Tibial artery (tissue), 4 donors: Measurements from ENCODE around the gene ERC1.

Experiments
- DNase-seq, 2 donors: peaks; one replicate each; pipeline ENCODE4 v3.0.0-alpha.2; 2019
- H3K27ac ChIP-seq, 2 donors: fragments of 200-600 bp; sonication (generic) in 1 of 2; 1 replicate in 1 of 2; 2 replicates in 1 of 2; pipeline ENCODE4 v1.5.1; 2018 to 2019; ENCODE audit warnings: mild to moderate bottlenecking in 1 of 2
- H3K27me3 ChIP-seq, 2 donors: fragments of 200-600 bp; sonication (generic) in 1 of 2; one replicate each; pipeline versions ENCODE4 v1.5.1 to v1.6.0; 2016 to 2019
- H3K36me3 ChIP-seq, 3 donors: fragments of 200-600 bp; sonication (generic) in 2 of 3; one replicate each; pipeline ENCODE4 v1.5.1; 2016 to 2019; ENCODE audit warnings: mild to moderate bottlenecking in 2 of 3
- H3K4me1 ChIP-seq, 4 donors: fragments of 200-600 bp; sonication (generic) in 2 of 4; 1 replicate in 3 of 4; 2 replicates in 1 of 4; pipeline ENCODE4 v1.5.1; 2016 to 2019
- H3K4me3 ChIP-seq, 2 donors: fragments of 200-600 bp; sonication (generic) in 1 of 2; 1 replicate in 1 of 2; 2 replicates in 1 of 2; pipeline ENCODE4 v1.5.1; 2018 to 2019; ENCODE audit warnings: mild to moderate bottlenecking in 2 of 2
- H3K9me3 ChIP-seq, 3 donors: fragments of 200-600 bp; sonication (generic) in 1 of 3; one replicate each; pipeline ENCODE4 v1.5.1; 2016 to 2019
- intact Hi-C: fragments of 100-400 bp; cut with DNase I; formaldehyde crosslinking; loops from one replicate; pipeline ENCODE4 v1.15.0; 2023; ENCODE audit warnings: low total_unique reads
- TF ChIP-seq, protein P1 (sequence below), 2 experiments: fragments of 200-600 bp in 1 of 2; fragments of 450-650 bp in 1 of 2; IDR thresholded peaks; one replicate each; pipeline ENCODE4 v1.5.1; 2017 to 2019; ENCODE audit warnings: antibody characterized with exemption in 2 of 2, mild to moderate bottlenecking in 1 of 2, moderate library complexity in 1 of 2

ERC1 gene

DNA sequence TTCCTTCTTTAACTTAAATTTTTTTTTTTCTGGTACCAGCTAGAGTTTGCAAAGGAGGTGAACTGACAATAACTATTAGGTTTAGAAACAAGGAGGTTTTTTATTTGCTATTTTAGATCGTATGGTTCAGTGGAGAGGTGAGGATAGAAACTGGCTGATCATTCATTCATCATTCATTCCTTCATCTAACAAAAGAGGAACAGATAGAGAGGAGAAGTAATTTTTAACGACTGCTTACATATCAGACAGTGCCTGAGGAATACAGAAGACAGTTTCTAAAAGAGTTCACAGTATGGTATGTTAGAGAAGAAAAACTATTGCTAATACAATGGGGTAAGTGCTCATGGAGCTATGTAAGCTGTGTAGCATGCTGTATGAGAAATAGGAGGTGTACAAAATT, 111.1 kb downstream of the ERC1 start:
- Histone ChIP-seq H3K9me3 (no peaks in the 10 kb centered on the region), H3K4me3 (no peak overlapping the region), H3K36me3 (no peaks in the 10 kb centered on the region), H3K4me1 (peaks cover 0 to 5% (median 0%) of the 10 kb centered on the region in 4 donors), H3K27me3 (no peaks in the 10 kb centered on the region), H3K27ac (no peak overlapping the region)
- intact Hi-C loops: no loop called here
- TF ChIP-seq, protein P1, sequence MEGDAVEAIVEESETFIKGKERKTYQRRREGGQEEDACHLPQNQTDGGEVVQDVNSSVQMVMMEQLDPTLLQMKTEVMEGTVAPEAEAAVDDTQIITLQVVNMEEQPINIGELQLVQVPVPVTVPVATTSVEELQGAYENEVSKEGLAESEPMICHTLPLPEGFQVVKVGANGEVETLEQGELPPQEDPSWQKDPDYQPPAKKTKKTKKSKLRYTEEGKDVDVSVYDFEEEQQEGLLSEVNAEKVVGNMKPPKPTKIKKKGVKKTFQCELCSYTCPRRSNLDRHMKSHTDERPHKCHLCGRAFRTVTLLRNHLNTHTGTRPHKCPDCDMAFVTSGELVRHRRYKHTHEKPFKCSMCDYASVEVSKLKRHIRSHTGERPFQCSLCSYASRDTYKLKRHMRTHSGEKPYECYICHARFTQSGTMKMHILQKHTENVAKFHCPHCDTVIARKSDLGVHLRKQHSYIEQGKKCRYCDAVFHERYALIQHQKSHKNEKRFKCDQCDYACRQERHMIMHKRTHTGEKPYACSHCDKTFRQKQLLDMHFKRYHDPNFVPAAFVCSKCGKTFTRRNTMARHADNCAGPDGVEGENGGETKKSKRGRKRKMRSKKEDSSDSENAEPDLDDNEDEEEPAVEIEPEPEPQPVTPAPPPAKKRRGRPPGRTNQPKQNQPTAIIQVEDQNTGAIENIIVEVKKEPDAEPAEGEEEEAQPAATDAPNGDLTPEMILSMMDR (IDR thresholded peaks at IDR 0.05): no peak
- no peak for DNase-seq

DNA sequence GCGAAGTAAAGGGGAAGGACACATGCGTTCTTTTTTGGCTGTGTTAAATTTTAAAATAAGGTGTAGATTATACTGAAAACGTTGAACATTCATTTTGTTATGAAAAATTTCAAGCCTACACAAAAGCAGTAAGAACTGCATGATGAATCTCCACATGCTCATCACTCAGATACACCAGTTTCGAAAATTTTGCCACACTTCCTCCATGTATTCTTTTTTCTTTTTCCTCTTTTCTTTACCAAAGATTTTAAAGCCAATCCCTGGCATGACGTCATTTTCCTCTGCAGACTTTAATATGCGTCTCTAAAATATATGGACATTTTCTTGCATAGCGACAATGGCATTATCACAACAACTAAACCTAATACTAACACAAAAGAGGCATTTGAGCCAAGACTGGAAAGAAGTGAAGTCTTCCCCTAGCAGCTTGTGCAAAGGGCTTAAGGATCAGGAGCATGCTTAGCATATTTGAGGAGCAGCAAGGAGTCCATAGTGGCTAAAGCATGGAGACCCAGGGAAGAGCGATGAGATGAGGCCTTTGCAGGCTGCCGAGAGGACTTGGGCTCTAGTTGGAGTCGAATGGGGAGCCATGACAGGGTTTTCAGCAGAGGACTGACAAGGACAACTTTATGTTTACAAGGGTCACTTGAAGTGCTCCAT, 111.9 kb downstream of the ERC1 start:
- H3K4me3 ChIP-seq: no peak overlapping the region
- no peaks in the 10 kb centered on the region for H3K4me1 ChIP-seq
- intact Hi-C loops: no loop called here
- no peaks in the 10 kb centered on the region for H3K27me3 ChIP-seq
- no peaks in the 10 kb centered on the region for H3K36me3 ChIP-seq
- H3K27ac ChIP-seq: no peak overlapping the region
- DNase-seq: no peak
- TF ChIP-seq, protein P1 (IDR thresholded peaks at IDR 0.05): no peak
- no peaks in the 10 kb centered on the region for H3K9me3 ChIP-seq

DNA sequence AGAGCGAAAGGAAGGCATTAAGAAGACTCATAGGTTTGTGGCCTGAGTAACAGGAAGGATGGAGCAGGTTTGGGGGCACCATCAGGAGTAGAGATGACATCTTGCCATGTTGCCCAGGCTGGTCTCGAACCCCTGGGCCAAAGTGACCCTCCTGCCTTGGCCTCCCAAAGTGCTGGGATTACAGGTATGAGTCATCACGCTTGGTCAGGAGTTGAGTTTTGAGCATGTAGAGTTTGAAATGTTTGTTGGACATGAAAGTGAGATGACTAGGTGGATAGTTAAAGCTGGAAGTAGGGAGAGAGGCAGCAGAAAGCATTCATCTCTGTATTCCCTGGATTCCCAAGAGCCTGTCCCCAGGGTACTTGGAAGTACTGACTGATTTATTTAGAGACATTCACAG, 112.6 kb downstream of the ERC1 start:
- Histone ChIP-seq H3K36me3 (no peaks in the 10 kb centered on the region), H3K27me3 (no peaks in the 10 kb centered on the region), H3K9me3 (no peaks in the 10 kb centered on the region), H3K4me1 (no peaks in the 10 kb centered on the region), H3K4me3 (no peak overlapping the region), H3K27ac (no peak overlapping the region)
- DNase-seq: no peak
- TF ChIP-seq, protein P1 (IDR thresholded peaks at IDR 0.05): no peak
- intact Hi-C loops: no loop called here

DNA sequence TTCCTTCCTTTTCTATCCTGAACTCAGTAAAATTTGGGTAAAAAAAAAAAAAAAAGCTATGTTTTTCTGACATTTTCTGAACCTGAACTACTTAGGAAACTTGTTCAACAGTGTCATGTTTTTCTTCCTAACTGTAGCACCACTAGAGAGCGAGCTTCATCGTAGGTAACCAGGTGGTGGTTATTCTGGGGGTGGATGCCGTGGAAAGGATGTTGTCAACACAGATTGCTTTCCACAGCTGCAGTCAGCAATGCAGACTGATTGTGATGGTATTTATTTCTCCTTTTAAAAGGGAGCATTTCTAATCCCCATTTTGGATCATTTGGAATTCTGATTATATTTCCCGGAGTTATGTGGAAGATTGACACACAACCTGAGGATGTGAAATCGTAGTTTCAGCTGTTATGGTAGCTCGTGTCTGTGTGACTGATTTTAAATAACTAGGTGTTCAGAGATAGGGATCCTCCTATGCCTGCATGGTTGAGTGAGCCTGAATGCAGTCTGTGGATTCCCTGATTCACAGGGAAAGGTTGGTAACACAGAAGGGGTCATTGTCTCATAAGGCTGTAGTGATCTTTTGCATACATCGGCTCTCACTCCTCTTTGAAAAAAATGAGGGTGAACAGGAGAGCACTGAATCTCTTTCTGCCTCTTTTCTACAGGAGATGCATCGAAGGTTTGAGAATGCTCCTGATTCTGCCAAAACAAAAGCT, 113.2 kb downstream of the ERC1 start:
- TF ChIP-seq, protein P1 (IDR thresholded peaks at IDR 0.05): no peak
- H3K27me3 ChIP-seq: no peaks in the 10 kb centered on the region
- no peaks in the 10 kb centered on the region for H3K4me1 ChIP-seq
- H3K36me3 ChIP-seq: no peaks in the 10 kb centered on the region
- H3K9me3 ChIP-seq: no peaks in the 10 kb centered on the region
- no peak overlapping the region for H3K27ac ChIP-seq
- H3K4me3 ChIP-seq: no peak overlapping the region
- intact Hi-C loops: no loop called here
- no peak for DNase-seq

DNA sequence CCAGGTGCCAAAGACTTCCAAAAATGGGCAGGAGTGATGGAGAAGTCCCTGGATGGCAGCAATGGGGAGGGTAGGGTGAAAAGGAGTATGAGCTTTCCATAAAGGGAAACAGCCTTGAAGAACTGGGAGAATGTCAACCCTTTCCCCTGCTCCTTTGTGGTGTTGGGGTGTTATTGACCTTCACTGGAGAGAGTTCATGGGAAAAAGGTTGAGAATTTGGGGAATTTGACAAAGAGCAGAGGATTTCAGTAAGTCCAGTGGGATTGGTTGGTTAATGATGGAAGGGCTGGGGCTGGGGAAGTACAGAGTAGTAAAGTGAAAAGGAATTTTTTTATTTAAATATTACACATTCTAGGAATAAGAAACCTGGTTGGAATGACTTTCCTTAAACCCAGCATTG, 116.6 kb downstream of the ERC1 start:
- H3K9me3 ChIP-seq: no peaks in the 10 kb centered on the region
- H3K4me1 ChIP-seq: no peaks in the 10 kb centered on the region
- intact Hi-C loops: no loop called here
- H3K4me3 ChIP-seq: no peak overlapping the region
- H3K36me3 ChIP-seq: peaks cover 0 to 17% (median 12%) of the 10 kb centered on the region in 3 donors
- no peak for DNase-seq
- no peaks in the 10 kb centered on the region for H3K27me3 ChIP-seq
- H3K27ac ChIP-seq: no peak overlapping the region
- TF ChIP-seq, protein P1 (IDR thresholded peaks at IDR 0.05): no peak
